Mesenchymal stem cell (in vitro differentiated cells and primary cell): ENCODE measurements around the gene WWP2.
A peak's percentile ranks its signal among the peaks of the same experiment; 100 is the strongest.

Source experiments
- DNase-seq: peaks from one replicate; pipeline ENCODE4 v3.0.0-alpha.2; 2013
- H2AFZ ChIP-seq: one replicate; pipeline ENCODE4 v1.6.1; 2013; ENCODE audit warnings: low read depth, mild to moderate bottlenecking, control low read depth, inconsistent platforms, low read length, moderate library complexity
- H2AK5ac ChIP-seq: 2 replicates; pipeline ENCODE4 v1.6.1; 2013; ENCODE audit warnings: low read length, moderate library complexity, mild to moderate bottlenecking, inconsistent platforms; ENCODE audit not compliant: severe bottlenecking
- H2BK120ac ChIP-seq: one replicate; pipeline ENCODE4 v1.6.1; 2013; ENCODE audit warnings: low read depth, mild to moderate bottlenecking, inconsistent platforms, low read length, moderate library complexity
- H2BK12ac ChIP-seq, 2 experiments: one replicate each; pipeline ENCODE4 v1.6.1; 2013; ENCODE audit warnings: inconsistent platforms in 2 of 2, low read length in 2 of 2, mild to moderate bottlenecking in 2 of 2, moderate library complexity in 2 of 2, control low read depth in 1 of 2
- H2BK15ac ChIP-seq: one replicate; pipeline ENCODE4 v1.6.1; 2013; ENCODE audit warnings: mild to moderate bottlenecking, low read depth, inconsistent platforms; ENCODE audit not compliant: poor library complexity, severe bottlenecking
- H2BK5ac ChIP-seq: 2 replicates; pipeline ENCODE4 v1.6.1; 2013; ENCODE audit warnings: low read depth, mild to moderate bottlenecking, low read length, control low read depth, inconsistent platforms; ENCODE audit not compliant: poor library complexity, severe bottlenecking
- H3K14ac ChIP-seq, 2 experiments: one replicate each; pipeline ENCODE4 v1.6.1; 2013; ENCODE audit warnings: inconsistent platforms in 2 of 2, low read length in 2 of 2, control low read depth in 1 of 2, mild to moderate bottlenecking in 1 of 2, moderate library complexity in 1 of 2
- H3K18ac ChIP-seq, 2 experiments: one replicate each; pipeline ENCODE4 v1.6.1; 2013; ENCODE audit warnings: inconsistent platforms in 2 of 2, low read length in 2 of 2, control low read depth in 1 of 2, low read depth in 1 of 2, mild to moderate bottlenecking in 1 of 2
- H3K23ac ChIP-seq, 2 experiments: one replicate each; pipeline ENCODE4 v1.6.1; 2013; ENCODE audit warnings: inconsistent platforms in 2 of 2, low read length in 2 of 2, mild to moderate bottlenecking in 2 of 2, moderate library complexity in 2 of 2, control low read depth in 1 of 2
- H3K27ac ChIP-seq: 2 replicates; pipeline ENCODE4 v1.5.1; 2013; ENCODE audit warnings: mild to moderate bottlenecking, moderate library complexity, low read length, control low read depth, inconsistent platforms; ENCODE audit not compliant: poor library complexity, severe bottlenecking
- H3K27me3 ChIP-seq, 2 experiments: 2 replicates each; pipeline versions ENCODE4 v1.6.1 to v1.7.0; 2013; ENCODE audit warnings: low read length in 2 of 2, mild to moderate bottlenecking in 2 of 2, moderate library complexity in 2 of 2, control low read depth in 1 of 2, inconsistent platforms in 1 of 2; ENCODE audit not compliant: control insufficient read depth in 1 of 2, insufficient read depth in 1 of 2
- H3K36me3 ChIP-seq, 2 experiments: 2 replicates each; pipeline versions ENCODE4 v1.6.1 to v1.7.0; 2013; ENCODE audit warnings: low read length in 2 of 2, control low read depth in 1 of 2, inconsistent platforms in 1 of 2, low read depth in 1 of 2, mild to moderate bottlenecking in 1 of 2; ENCODE audit not compliant: insufficient read depth in 2 of 2, control insufficient read depth in 1 of 2
- H3K4ac ChIP-seq, 2 experiments: one replicate each; pipeline ENCODE4 v1.6.1; 2013; ENCODE audit warnings: inconsistent platforms in 2 of 2, low read length in 2 of 2, mild to moderate bottlenecking in 2 of 2, moderate library complexity in 2 of 2, control low read depth in 1 of 2, low read depth in 1 of 2
- H3K4me1 ChIP-seq: 2 replicates; pipeline ENCODE4 v1.6.1; 2013; ENCODE audit warnings: low read depth, low read length, control low read depth; ENCODE audit not compliant: control insufficient read depth, insufficient read depth
- H3K4me2 ChIP-seq: 2 replicates; pipeline ENCODE4 v1.6.1; 2013; ENCODE audit warnings: low read length, mild to moderate bottlenecking, inconsistent platforms; ENCODE audit not compliant: poor library complexity, severe bottlenecking
- H3K4me3 ChIP-seq, 2 experiments: 2 replicates each; pipeline versions ENCODE4 v1.5.1 to v1.7.0; 2013; ENCODE audit warnings: low read length in 2 of 2, mild to moderate bottlenecking in 2 of 2, control low read depth in 1 of 2, low read depth in 1 of 2; ENCODE audit not compliant: insufficient read depth in 1 of 2
- H3K79me1 ChIP-seq: replicated peaks from 2 replicates; pipeline ENCODE4 v1.6.1; 2013; ENCODE audit warnings: mild to moderate bottlenecking, control low read depth, low read length, inconsistent platforms; ENCODE audit not compliant: poor library complexity, severe bottlenecking
- H3K9ac ChIP-seq: 2 replicates; pipeline ENCODE4 v1.7.0; 2013; ENCODE audit warnings: mild to moderate bottlenecking, low read length, moderate library complexity
- H3K9me3 ChIP-seq: 2 replicates; pipeline ENCODE4 v1.7.0; 2013; ENCODE audit warnings: mild to moderate bottlenecking, low read length; ENCODE audit not compliant: control insufficient read depth
- H4K8ac ChIP-seq: one replicate; pipeline ENCODE4 v1.6.1; 2013; ENCODE audit warnings: inconsistent platforms, mild to moderate bottlenecking, low read length, moderate library complexity
- H4K91ac ChIP-seq: one replicate; pipeline ENCODE4 v1.6.1; 2013; ENCODE audit warnings: mild to moderate bottlenecking, low read length, inconsistent platforms
- WGBS: methylation state at CpG from one replicate; pipeline ENCODE4 v1.1.7; 2013; ENCODE audit warnings: mixed read lengths; 5-methylcytosine and 5-hydroxymethylcytosine counted together

WWP2 gene

DNA sequence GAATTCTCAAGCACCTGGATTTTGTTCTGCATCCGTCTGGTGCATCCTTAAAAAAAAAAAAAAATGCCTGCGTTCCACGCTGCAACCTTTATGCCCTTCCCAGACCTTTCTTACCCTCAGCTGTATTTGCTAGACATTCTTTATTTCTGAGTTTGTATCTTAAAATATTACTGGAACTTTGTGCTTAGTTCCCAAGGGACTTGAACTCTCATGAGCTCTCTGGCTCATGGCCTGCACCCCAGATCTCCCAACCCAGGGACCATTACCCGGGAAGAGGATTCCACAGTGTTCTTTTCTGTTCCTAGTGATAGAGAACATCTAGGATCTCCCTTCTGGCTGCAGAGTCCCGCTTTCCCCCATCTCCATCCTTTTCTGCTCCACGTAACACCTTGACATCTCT is 160.1 kb downstream of the WWP2 start:
- no peak for DNase-seq
- Histone ChIP-seq H2AFZ (no peak overlapping the region), H3K4me3 (no peak overlapping the region), H3K36me3 (no peaks in the 10 kb centered on the region), H2AK5ac (peak overlapping the region; percentile 7), H2BK15ac (no peak overlapping the region), H3K4me2 (no peak overlapping the region), H3K9me3 (no peaks in the 10 kb centered on the region), H3K23ac (no peak overlapping the region), H2BK120ac (no peak overlapping the region), H3K4ac (no peak overlapping the region), H3K18ac (no peak overlapping the region), H3K27me3 (no peaks in the 10 kb centered on the region), H4K8ac (no peak overlapping the region), H3K9ac (no peak overlapping the region), H2BK12ac (no peak overlapping the region), H4K91ac (no peak overlapping the region), H3K4me1 (peaks cover 26% of the 10 kb centered on the region), H3K79me1 (peaks cover 12% of the 10 kb centered on the region), H3K14ac (no peak overlapping the region), H3K27ac (no peak overlapping the region), H2BK5ac (no peak overlapping the region)
- WGBS, result 100% methylated on average over 2 of the region's 6 CpGs

DNA sequence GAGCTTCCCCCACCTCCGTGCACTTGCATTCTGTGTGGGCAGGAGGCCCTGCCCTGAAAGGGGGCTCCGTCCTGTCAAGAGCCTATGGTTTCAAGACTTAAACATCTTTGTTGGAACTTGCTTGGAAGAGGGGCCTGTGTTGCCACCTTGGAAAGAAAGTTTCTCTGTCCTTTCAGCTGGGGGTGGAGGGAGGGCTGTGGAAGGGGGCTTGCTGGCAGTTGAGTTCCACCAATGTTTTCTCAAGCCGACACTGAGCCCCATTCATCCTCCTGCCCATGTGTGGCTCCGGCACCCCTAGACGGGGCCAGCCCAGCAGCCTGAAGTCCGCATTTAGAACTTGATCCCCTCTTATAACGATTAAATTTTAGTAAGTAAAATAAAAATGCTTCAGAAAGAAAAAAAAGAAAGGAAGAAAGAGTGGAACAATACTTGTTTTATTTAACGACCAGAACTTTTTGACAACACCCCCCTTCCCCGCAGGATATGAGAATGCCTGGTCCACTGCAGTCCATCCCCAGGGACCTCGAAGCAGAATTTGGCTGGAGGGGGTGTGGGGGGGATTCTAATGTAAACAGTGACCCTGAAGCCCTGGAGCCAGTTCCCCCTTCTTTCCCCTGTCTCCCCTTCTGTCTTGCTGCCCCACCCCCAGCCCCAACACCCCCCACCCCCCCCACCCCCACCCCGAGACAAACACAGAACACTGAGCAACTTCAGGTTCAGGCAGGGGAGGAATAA is 162.1 kb downstream of the WWP2 start:
- no peak overlapping the region for H3K18ac ChIP-seq
- no peak overlapping the region for H2BK120ac ChIP-seq
- H3K27me3 ChIP-seq, result no peaks in the 10 kb centered on the region
- H3K27ac ChIP-seq, result peak overlapping the region; percentile 19
- 82% methylated on average over 3 of the region's 11 CpGs for WGBS
- H3K9ac ChIP-seq, result peak overlapping the region; percentile 94
- H3K4ac ChIP-seq, result peak overlapping the region in 1 of 2 experiments; percentile 5
- DNase-seq, result no peak
- no peak overlapping the region for H2BK5ac ChIP-seq
- H2AFZ ChIP-seq, result no peak overlapping the region
- no peak overlapping the region for H2BK12ac ChIP-seq
- no peak overlapping the region for H2BK15ac ChIP-seq
- peaks cover 22% of the 10 kb centered on the region for H3K79me1 ChIP-seq
- no peak overlapping the region for H3K4me2 ChIP-seq
- H4K91ac ChIP-seq, result no peak overlapping the region
- no peak overlapping the region for H3K23ac ChIP-seq
- H3K36me3 ChIP-seq, result peaks cover 0 to 5% of the 10 kb centered on the region in 2 experiments
- no peak overlapping the region for H4K8ac ChIP-seq
- no peak overlapping the region for H3K14ac ChIP-seq
- no peaks in the 10 kb centered on the region for H3K9me3 ChIP-seq
- H3K4me3 ChIP-seq, result no peak overlapping the region
- peak overlapping the region; percentile 86 for H2AK5ac ChIP-seq
- H3K4me1 ChIP-seq, result peaks cover 28% of the 10 kb centered on the region

DNA sequence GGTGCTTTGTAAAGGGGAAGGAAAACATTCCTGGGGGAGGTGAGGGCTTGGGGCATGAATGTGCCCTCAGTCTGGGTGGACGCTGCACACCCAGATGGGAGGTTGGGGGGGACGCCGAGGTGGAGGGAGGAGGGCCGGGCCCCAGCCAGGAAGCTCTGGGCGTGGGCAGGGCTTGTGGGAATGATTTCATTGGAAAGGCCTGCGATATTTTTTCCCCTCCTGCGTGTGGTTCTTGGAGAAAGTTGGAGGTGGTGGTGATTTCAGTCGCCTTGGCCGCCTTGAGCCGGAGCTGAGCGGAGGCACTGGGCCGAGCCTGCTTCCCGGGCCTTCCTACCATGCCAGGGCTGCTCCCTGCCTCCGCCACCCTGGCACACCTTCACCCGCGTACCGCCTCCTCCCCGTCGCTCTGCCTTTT is 162.7 kb downstream of the WWP2 start:
- H2AK5ac ChIP-seq, result no peak overlapping the region
- H3K9me3 ChIP-seq, result no peaks in the 10 kb centered on the region
- peaks cover 28% of the 10 kb centered on the region for H3K4me1 ChIP-seq
- H3K4me3 ChIP-seq, result peak overlapping the region in 1 of 2 experiments; percentile 62
- H3K4me2 ChIP-seq, result no peak overlapping the region
- H3K79me1 ChIP-seq, result peaks cover 25% of the 10 kb centered on the region
- peak overlapping the region; percentile 49 for H4K91ac ChIP-seq
- peak overlapping the region; percentile 8 for H2BK5ac ChIP-seq
- peaks cover 5 to 11% of the 10 kb centered on the region in 2 experiments for H3K36me3 ChIP-seq
- H2BK120ac ChIP-seq, result no peak overlapping the region
- no peaks in the 10 kb centered on the region for H3K27me3 ChIP-seq
- H2BK12ac ChIP-seq, result no peak overlapping the region
- H3K9ac ChIP-seq, result peak overlapping the region; percentile 94
- H2BK15ac ChIP-seq, result no peak overlapping the region
- H3K23ac ChIP-seq, result no peak overlapping the region
- peak overlapping the region in 1 of 2 experiments; percentile 14 for H3K18ac ChIP-seq
- H2AFZ ChIP-seq, result no peak overlapping the region
- peak overlapping the region in 1 of 2 experiments; percentile 90 for H3K4ac ChIP-seq
- H3K27ac ChIP-seq, result peak overlapping the region; percentile 78
- WGBS, result 68% methylated on average over 18 of the region's 19 CpGs
- no peak overlapping the region for H3K14ac ChIP-seq
- peak overlapping the region; percentile 76 for H4K8ac ChIP-seq
- DNase-seq, result peak; percentile 50

DNA sequence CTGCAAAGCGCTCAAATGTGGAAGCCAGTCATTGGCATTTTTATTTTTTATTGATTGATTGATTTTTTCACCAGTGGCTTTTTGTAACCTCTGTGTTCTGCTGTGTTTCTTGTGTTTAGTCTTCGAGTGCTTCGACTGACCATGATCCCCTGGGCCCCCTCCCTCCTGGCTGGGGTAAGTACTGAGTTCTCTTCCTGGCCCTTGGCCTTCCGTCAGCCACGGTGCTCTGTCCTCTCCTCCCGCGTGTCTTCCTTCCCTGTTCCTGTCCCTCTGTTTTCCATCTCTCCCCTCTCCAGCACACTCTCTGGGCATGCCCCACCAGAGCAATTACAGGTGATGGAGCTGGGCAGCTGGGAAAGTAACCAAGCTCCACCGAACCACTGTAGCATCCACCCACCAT is 163.2 kb downstream of the WWP2 start:
- no peak for DNase-seq
- peak overlapping the region; percentile 98 for H2AK5ac ChIP-seq
- peak overlapping the region in 1 of 2 experiments; percentile 62 for H3K4me3 ChIP-seq
- H2AFZ ChIP-seq, result no peak overlapping the region
- H2BK120ac ChIP-seq, result no peak overlapping the region
- H3K4me1 ChIP-seq, result peaks cover 30% of the 10 kb centered on the region
- no peaks in the 10 kb centered on the region for H3K9me3 ChIP-seq
- H3K23ac ChIP-seq, result no peak overlapping the region
- H2BK5ac ChIP-seq, result no peak overlapping the region
- no peak overlapping the region for H4K8ac ChIP-seq
- no peak overlapping the region for H2BK12ac ChIP-seq
- H2BK15ac ChIP-seq, result no peak overlapping the region
- peak overlapping the region; percentile 94 for H3K9ac ChIP-seq
- no peaks in the 10 kb centered on the region for H3K27me3 ChIP-seq
- no peak overlapping the region for H3K4ac ChIP-seq
- H3K4me2 ChIP-seq, result peak overlapping the region; percentile 13
- H3K79me1 ChIP-seq, result peaks cover 27% of the 10 kb centered on the region
- 92% methylated on average over 8 of the region's 8 CpGs for WGBS
- H3K18ac ChIP-seq, result no peak overlapping the region
- H3K36me3 ChIP-seq, result peaks cover 7 to 14% of the 10 kb centered on the region in 2 experiments
- peak overlapping the region; percentile 78 for H3K27ac ChIP-seq
- no peak overlapping the region for H4K91ac ChIP-seq
- H3K14ac ChIP-seq, result peak overlapping the region in 1 of 2 experiments; percentile 19
